ENCODE results near the gene PLEKHN1.

DNA sequence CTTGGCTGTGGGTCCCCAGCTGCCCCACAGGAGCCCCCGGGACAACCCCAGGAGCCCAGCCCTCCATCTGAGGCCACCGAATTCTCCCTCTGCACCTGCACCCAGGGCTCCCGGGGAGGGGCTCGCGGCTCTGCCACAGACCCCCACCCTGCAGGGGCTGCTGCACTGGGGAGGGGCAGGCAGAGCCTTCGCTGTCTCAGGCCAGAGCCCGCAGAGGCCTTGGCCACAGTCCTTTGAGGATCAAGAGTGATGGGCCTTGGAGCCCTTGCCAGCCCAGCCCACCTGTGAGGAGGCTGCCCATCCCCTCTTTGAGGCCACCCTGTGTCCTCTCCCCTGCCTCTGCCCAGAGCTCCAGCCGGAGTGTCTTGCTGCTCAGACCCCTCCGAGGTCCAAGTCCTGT, 9.1 kb downstream of the PLEKHN1 start:
- TF ChIP-seq, protein P1, sequence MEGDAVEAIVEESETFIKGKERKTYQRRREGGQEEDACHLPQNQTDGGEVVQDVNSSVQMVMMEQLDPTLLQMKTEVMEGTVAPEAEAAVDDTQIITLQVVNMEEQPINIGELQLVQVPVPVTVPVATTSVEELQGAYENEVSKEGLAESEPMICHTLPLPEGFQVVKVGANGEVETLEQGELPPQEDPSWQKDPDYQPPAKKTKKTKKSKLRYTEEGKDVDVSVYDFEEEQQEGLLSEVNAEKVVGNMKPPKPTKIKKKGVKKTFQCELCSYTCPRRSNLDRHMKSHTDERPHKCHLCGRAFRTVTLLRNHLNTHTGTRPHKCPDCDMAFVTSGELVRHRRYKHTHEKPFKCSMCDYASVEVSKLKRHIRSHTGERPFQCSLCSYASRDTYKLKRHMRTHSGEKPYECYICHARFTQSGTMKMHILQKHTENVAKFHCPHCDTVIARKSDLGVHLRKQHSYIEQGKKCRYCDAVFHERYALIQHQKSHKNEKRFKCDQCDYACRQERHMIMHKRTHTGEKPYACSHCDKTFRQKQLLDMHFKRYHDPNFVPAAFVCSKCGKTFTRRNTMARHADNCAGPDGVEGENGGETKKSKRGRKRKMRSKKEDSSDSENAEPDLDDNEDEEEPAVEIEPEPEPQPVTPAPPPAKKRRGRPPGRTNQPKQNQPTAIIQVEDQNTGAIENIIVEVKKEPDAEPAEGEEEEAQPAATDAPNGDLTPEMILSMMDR (IDR thresholded peaks at IDR 0.05), result no peak
- TF ChIP-seq POLR2A (IDR thresholded peaks at IDR 0.05), result no peak

Measured in vagina (tissue), 2 donors.